NCI-H1930 (cell line): Measurements from ENCODE around the gene SHISA5.

Experiments
- DNase-seq, 2 experiments: peaks; one replicate each; lab custom pipeline; 2025; lab: John Stamatoyannopoulos, UW

The SHISA5 gene

DNA sequence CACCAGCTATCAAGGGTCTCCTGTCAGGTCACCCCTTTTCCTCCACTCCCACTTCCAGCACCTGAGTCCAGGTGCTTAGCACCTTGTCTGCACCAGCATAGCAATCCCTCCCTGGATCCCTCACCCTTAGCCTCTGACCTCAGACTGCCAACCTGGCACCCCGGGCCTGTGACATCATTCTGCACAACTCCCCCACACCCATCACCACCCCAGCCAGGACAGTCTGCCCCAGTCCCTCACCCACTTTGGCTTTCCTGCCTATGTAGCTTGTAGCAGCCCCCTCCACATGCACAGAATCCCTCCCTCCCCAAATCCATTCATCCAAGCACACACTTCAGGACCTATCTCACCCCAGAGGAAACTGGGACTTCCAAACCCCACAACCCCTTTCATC, 73.3 kb downstream of the SHISA5 start:
- no peak for DNase-seq

DNA sequence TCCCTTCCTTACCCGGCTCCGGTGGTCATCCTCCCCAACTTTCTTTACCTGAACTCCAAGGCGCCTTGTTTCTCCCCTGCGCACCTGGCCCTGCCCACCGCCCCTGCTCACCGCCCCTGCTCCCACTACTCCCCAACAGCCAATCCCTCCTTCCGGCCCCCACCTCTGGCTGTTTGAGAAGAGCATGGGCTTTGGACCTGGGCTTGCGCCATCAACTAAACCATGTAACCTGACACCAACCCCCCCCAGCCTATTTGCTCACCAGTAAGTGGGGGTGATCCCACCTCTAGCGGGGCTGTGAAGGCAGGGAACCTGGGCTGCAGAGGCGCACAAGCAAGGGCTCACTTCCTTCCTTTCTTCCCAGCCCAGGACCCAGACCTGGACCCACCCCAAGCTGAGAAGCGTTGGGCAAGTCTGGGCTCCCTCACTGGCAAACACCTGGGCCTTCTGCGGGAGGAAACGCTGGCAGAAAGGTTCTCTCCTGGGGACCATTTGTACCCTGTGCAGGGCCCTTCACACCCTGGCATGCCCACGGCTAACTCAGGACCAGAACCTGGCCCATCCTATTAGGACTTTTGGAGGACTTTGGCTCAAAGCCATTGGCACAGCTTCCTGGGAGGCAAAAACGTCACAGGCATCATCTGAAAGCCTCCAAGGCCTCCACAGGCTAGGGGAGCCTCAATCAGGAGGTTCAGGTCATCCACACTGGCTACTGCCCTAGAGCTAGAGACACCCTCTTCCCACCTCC, 73.8 kb downstream of the SHISA5 start, which contains the start of gene PLXNB1:
TSS of gene PLXNB1 (minus strand) at position 127 of the 748 bp plus-strand sequence. CDS start 5,475 bp downstream, outside the sequence.
- peak; percentile 50 to 52 for DNase-seq

DNA sequence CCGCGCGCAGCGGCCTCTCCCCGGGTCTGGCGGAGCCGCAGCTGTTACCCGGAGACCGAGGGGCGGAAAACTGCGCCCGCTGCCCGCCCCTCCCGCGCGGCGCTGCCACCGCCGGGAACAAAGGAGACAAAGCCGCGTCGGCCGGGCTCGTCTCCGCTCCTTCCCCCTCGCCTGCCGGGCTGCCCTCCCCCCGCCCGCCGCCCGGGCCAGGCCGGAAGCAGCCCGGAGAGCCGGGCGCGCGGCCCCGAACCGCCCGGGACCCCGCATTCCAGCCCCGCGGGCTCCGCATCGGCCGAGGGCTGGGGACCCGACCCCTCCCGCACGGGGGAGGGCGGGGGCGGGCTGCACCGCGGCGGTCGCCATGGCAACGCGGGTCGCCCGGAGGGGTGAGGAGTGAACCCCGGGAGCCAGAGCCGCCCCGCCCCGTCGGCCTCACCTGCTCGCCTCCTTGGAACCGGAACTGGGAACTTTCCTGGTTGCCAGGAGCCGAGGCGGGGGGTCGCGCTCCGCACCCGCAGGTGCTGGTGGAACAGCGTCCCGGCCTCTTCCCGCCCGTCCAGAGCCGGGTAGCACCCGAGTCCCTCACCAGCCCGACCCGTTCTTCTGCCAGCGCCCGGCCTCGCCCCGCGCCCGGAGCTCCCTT, 74.5 kb downstream of the SHISA5 start:
- peak; percentile 40 to 45 for DNase-seq

DNA sequence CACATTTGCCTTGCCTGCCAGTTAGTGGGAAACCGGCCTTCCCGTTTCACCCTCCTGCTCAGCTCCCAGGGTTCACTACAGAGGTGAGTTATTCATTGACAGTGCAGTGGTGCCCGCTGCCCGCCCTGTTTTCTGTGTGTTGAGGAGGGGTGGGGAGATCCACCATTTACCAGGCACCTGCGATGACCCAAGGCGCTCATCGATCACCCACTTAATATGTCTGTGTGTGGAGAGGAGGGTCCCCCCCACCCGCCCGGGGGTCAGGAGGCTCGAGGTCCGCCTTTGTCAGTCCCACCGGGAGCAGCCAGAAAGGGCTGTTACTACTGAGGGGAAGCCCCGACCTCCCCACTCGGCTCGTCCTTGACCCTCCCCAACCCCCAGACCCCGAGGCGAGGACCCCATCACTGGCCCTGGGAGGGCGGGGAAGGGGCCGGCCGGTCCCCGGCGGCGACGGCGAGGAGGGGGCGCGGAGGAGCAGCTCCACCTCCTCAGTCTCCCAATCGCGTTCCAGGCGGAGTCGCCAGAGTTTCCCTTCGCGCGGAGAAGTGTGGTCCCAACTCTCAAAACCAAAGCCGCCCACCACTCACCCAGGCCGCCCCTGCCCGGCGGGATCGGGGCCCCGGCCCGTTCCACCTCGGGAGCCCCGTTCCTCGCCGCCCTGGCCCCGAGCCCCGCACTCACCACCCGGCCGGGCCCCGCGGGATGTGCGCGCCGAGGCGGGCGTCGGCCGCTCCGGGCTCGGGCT, 75.2 kb downstream of the SHISA5 start:
- DNase-seq = no peak

DNA sequence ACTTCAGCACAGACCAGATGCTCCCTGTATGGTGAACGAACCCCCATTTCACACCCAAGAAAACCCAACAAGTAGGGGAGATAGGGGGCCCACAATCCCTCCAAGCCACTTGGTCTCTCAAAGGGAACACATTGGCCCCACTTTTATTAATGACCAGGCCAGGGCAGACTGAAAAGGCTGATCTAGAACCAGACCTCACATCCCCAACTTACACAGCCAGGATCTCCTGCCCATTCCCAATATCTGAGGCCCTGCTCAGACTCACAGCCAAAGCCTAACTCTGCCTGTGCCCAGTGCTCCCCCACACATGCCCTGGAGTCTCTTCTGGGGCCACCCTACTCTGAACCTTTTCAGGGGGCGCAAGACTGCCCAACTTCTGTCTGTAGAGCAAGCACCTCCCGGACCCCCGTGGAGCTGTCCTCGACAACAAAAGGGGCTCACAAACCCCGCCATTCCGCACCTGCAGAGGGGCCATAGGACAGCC, 75.8 kb downstream of the SHISA5 start:
- DNase-seq = no peak

DNA sequence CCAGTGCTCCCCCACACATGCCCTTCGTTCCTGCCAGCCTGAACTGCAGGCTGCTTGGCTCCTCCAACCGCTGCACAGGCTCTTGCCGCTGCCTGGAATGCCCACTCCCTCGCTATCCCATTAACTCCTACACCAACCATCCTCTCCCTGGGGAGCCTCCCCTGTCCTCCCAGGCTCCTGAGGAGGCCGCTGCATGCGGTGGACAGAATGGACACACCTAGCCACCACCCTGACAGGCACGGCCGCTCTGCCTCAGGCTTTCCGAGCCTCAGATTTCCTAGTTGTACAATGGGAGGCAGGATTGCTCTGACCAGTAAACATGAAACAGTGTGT, 76.4 kb downstream of the SHISA5 start:
- no peak for DNase-seq

DNA sequence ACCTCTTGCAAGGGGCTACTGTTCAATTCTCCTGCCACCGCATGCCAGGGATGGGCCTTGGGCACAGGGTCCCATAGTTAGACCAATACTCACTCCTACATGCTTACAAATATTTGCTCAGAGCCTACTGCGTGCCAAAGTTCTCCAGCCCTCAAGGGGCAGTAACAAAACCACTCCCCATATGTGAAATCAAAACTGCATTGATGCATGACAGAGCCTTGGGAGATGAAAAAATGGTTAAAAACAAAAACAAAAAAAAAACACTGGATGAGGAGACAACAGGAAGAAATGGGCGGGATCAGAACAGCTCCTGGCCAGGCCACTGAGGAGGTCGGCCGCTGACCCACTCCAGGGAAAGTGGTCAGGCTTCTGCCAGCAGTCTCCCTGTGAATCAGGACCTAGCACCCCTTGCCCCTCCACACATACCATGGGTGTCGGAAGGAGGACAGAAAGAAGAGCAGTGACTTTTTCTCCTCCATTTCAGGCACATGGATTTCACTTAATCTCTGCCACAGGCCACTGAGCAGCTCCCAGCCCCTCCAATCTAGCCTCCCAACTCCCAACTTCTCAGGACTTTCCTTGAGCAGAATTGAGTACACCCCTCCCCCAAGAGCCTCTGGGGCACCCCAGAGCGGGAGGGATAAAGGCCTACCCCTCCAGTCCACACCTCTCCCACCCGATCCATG, 76.9 kb downstream of the SHISA5 start:
- no peak for DNase-seq

DNA sequence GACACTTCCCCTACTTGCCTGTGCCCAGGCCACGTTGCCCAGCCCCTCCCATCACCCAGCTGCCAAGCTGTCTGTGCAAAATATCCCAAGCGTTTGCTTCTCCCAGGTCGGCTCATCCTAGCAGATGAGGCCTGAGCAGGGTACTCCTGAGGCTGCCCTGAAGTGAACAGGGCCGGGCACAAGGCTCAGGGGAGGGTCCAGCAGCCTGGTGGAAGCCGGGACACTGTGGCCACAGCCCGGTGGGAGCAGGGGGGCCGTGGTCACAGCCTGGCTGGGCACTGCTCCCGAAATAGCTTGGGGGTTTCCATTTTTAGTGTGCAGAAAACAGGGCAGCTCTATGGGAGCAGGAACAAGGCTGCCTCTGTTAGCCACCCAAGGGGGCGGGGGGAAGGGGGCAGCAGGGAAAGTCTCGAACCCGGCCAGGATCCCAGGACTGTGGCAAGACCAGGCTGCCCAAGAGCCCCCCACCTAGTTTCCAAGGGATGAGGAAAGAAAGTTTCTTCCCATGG, 77.5 kb downstream of the SHISA5 start:
- no peak for DNase-seq

DNA sequence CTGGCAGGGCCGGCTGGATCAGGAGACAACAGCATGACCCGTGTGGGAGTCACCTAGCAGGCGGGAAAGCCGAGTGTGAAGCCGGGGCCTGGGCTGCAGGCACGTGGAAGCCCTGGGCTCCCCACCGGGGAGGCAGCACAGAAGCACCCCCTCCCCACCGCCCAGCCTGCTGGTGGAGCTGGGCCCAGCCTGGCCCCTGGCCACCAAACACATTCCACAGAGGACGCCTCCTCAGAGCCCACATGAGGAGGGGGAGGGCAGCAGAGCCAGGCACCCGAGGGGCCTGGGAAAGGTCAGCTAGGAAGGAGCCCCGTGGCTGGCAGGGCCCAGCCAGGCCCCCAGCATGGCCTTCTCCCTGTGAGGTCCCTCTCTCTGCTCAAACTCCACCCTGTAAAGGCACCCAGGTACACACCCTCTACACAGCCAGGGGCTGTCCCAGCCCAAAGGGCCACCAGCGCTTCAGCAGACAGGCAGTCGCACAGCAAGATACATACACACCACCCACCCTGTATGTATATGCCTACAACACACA, 78.6 kb downstream of the SHISA5 start:
- DNase-seq = no peak

DNA sequence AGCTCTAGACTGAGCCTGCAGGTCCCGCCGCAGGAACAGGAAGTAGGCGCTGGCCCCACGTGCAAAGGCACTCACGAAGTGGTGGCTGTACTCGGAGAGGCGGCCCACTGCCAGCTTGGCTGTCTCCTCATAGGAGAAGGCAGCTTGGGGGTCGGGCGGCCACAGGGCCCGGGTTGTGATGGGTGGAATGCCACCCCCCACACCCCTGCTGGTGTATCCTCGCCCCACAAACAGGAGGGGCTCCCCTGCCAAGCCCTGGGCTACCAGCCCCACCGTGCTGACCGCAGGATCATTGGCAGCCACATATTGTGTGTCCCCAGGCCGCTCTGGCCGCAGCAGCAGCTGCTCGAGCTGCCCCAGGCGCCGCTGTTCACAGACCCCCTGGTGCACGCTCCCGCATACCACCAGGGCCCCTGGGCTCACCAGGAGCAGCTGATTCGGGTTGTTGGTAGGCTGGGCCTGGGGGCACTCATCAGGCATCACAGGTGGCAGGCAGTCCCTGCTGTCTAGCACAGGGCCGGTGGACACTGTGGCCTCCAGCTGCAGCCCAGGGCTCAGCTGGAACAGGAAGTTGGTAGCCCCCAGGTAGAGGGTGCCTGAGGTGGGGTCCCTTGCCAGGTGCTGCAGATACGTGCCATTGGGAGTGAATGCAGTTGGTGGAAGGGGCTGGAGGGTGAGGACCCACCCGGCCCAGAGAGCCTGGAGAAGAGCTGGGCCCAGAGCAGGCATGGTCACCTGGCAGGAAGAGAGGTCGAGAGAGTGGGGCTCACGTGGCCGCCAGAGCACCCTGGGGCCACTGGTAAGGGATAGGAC, 79.9 kb downstream of the SHISA5 start:
- DNase-seq = no peak

DNA sequence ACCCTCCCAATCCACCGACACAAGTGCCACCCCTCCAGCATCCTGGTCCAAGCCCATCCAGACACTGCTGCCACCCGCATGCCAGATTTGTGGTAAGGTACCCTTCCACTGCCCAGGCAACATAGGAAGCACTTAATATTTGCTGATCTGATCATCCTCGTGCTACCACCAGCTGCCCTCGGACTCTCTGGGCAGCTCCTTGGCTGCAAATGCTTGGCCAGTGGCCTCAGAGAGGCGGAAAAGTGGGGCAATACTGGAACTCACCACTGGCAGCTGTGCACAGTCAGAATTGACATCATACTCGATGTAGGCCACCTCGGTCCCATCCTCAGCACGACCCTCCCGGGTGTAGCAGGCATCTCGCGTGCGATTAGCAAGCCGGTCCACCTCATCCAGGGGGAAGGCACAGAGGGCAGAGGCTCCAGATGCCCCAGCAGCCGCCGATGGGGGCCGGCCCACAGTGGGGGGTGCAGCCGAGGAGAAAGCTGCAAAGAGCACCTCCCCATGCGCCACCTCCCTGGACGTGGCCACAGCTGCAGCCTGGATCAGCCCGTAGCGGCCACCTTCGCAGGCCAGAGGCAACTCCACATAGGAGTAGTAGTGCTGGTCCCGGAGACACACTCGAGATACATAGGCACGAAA, 80.6 kb downstream of the SHISA5 start:
- DNase-seq = no peak

DNA sequence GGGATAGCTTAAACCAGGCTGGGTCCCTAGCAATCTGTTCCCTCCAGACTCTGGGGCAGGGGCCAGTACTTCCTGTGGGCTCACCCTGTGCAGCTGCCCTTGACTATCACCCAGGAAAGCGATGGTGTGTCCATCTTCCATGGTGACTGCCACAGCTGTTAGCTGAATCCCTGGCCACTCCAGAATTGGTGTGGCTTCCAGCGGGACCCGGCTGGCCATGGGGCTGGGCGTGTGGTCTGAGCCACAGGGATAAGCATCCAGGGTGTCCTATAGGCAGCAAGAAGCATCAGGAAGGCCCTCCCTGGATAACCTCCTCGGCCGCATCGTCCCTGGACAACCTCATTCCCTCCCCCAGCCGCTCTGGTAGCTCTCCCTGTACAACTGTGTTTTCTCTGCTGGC, 81.3 kb downstream of the SHISA5 start:
- DNase-seq = no peak

DNA sequence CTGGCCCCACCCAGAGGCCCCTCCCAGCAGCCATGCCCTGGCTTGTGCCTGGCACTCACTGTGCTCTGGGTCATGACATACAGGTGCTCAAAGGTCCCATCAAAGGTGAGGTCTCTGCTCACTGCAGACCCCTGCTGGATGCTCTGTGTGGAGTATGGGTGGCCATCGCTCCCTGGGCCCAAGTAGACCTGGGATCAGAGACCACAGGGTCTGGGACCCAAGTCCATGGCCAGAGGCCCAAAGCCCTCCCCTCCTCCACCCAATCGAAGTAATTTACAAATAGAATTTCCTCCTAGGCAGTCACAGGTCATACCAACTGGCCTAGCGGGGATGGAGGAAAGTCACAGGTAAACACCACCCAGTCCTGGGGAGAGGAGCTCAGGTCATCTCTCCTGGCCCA, 81.7 kb downstream of the SHISA5 start:
- no peak for DNase-seq

DNA sequence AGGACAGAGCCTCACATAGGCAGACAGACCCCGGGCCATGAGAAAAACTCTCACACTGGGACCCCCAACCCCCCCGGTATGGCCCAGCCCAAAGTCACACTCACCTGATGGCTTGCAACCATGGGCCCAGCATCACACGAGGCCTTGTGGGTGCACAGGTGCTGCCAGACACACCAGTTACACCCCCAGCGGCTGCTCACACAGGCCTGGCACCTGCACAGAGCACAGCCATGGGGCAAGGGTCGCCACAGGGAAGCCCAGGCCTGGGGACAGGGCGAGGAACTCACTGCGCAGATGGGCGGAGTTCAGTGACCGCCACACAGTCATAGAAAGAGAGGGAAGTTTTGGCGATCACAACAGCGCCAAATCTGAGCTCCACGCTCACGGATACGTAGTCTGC, 83.4 kb downstream of the SHISA5 start:
- no peak for DNase-seq

DNA sequence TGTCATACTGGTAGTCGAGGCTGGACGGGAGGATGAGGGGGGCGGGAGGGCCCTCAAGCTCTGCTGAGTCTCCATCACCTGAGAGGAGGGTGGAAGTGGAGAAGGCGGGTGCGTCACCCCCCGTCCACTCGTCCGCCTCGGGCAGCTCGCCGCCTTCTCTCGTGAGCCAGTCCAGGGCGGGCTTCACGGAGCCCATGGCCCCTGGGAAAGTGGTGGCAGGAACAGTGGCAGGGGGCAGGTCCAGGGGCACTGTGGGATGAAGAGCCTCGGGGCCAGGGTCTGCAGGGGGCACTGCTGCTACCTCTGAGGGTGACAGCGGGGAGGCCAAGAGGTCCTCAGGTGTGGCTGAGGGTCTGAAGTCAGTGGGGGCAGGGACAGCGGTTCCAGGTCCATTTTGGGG, 84.4 kb downstream of the SHISA5 start:
- DNase-seq = no peak

DNA sequence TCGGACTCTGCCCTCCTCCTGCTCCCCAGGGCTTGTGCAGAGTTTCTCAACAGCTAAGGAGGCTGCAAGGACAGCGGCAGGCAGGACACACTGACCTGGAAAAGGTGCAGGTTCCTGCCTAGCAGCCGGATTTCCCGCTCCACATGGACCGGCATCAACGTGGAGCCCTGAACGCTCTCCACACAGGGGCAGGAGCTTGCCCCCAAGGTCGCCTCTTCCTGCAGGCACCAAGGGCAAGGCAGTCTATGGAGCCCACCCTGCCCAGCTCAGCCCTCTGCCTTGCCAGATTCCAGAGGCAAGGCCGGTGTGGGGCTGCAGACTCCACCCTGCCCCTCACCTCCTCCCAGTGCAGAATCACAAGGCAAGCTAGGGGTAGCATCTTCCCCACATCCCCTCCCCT, 84.8 kb downstream of the SHISA5 start:
- no peak for DNase-seq

DNA sequence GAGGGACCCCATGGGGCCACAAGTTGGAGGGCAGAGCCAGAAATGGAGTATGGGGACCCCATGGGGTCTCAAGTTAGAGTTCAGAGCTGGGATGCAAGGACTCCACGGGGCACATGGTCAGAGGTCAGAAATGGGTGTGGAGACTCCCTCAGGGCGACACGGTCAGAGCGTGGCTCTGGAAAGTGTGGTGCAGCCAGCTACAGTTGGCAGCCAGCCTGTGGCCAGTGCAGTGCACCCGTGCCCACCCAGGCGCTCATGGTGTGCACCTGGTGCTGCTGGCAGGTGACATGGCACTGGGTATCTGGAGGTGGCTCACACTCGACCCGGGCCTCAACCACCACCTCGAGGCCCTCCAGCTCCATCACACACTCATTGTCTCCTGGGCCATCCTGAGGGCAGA, 85.3 kb downstream of the SHISA5 start:
- DNase-seq = no peak

DNA sequence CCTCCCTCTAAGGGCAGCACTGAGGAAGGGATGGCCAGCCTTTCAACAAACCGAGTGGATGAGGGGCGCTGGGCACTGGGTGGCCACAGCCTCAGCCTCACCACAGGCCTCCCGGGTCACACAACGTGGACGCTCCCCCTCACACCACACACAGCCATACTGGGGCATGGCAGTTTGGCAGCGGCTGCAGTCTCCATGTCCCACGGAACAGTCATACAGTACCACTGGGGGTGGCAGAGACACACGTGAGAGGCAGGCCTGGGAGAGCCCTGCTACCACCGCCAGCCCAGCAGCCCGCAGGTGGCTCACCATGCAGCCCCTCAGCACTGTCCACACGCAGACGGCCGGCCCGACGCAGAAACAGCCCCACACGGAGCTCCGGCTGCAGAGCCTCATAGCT, 85.8 kb downstream of the SHISA5 start:
- DNase-seq = no peak
